OCI-LY3 (cell line): Measurements from ENCODE around the gene C10orf105.

Experiments
- H2AFZ ChIP-seq: fragments of 200-600, 300-600 bp; shearing (Covaris generic); 2 replicates; pipeline ENCODE4 v1.6.0; 2014; ENCODE audit warnings: antibody characterized with exemption, low read depth, low read length
- H3K27ac ChIP-seq: fragments of 200-600, 300-600 bp; sonication (generic); 2 replicates; pipeline ENCODE4 v1.5.1; 2014; ENCODE audit warnings: mild to moderate bottlenecking, low read length, moderate library complexity, mixed read lengths
- H3K27me3 ChIP-seq: fragments of 200-600, 300-600 bp; sonication (generic); 2 replicates; pipeline ENCODE4 v1.6.1; 2014; ENCODE audit warnings: low read depth, low read length, mixed read lengths
- H3K36me3 ChIP-seq: fragments of 200-600, 300-600 bp; sonication (generic); replicated peaks from 2 replicates; pipeline ENCODE3; 2014; ENCODE audit warnings: low read depth, low read length, mixed read lengths
- H3K4me1 ChIP-seq: fragments of 300-600, 200-600 bp; sonication (generic); 2 replicates; pipeline ENCODE4 v1.6.1; 2014; ENCODE audit warnings: low read length, mixed read lengths
- H3K4me2 ChIP-seq: fragments of 200-600, 300-600 bp; sonication (generic); 2 replicates; pipeline ENCODE4 v1.6.1; 2014; ENCODE audit warnings: low read length, mixed read lengths
- H3K4me3 ChIP-seq: fragments of 300-600, 200-600 bp; sonication (generic); 2 replicates; pipeline ENCODE4 v1.5.1; 2014; ENCODE audit warnings: antibody characterized with exemption, mild to moderate bottlenecking, low read length, moderate library complexity
- H3K79me2 ChIP-seq: fragments of 300-600, 200-600 bp; shearing (Covaris generic); 2 replicates; pipeline ENCODE4 v1.6.1; 2014; ENCODE audit warnings: mild to moderate bottlenecking, low read length, mixed read lengths
- H3K9ac ChIP-seq: fragments of 300-600, 200-600 bp; shearing (Covaris generic); 2 replicates; pipeline ENCODE4 v1.6.0; 2014; ENCODE audit warnings: mild to moderate bottlenecking, low read length, moderate library complexity
- H3K9me3 ChIP-seq: fragments of 200-600, 300-600 bp; shearing (Covaris generic); 2 replicates; pipeline ENCODE4 v1.6.1; 2014; ENCODE audit warnings: low read length, mixed read lengths; ENCODE audit not compliant: insufficient read depth
- H4K20me1 ChIP-seq: fragments of 200-600, 300-600 bp; sonication (generic); 2 replicates; pipeline ENCODE4 v1.6.1; 2016; ENCODE audit warnings: low read length, mixed read lengths; ENCODE audit not compliant: insufficient read depth
- CTCF ChIP-seq: fragments of 200-600, 300-600 bp; sonication (generic); IDR thresholded peaks from 2 replicates; pipeline ENCODE4 v1.5.1; 2014; ENCODE audit warnings: antibody characterized with exemption, low read length, low read depth
- EZH2phosphoT487 ChIP-seq: fragments of 200-600 bp; shearing (Covaris generic); IDR thresholded peaks from 2 replicates; pipeline ENCODE4 v1.6.1; 2018; ENCODE audit warnings: antibody characterized with exemption, mixed run types, low read depth

C10orf105 gene

GRCh38 chr10:71704816-71705215 is 14.8 kb downstream of the C10orf105 start:
- H3K27me3 ChIP-seq: peaks cover under 1% of the 10 kb centered on the region; the same call in 1 of the 2 replicates
- no peak overlapping the region for H3K4me3 ChIP-seq
- no peaks in the 10 kb centered on the region for H4K20me1 ChIP-seq
- no peaks in the 10 kb centered on the region for H3K36me3 ChIP-seq
- TF ChIP-seq CTCF (no peak), EZH2phosphoT487 (no peak)
- no peak overlapping the region for H3K27ac ChIP-seq
- no peak overlapping the region for H3K4me2 ChIP-seq
- H3K9me3 ChIP-seq: no peaks in the 10 kb centered on the region
- H3K79me2 ChIP-seq: no peaks in the 10 kb centered on the region
- no peak overlapping the region for H3K9ac ChIP-seq
- H3K4me1 ChIP-seq: peaks cover 22% of the 10 kb centered on the region
- no peak overlapping the region for H2AFZ ChIP-seq

GRCh38 chr10:71703577-71703976 is 16.0 kb downstream of the C10orf105 start:
- Histone ChIP-seq H4K20me1 (no peaks in the 10 kb centered on the region), H3K9me3 (no peaks in the 10 kb centered on the region), H3K4me2 (no peak overlapping the region), H3K9ac (no peak overlapping the region), H3K36me3 (no peaks in the 10 kb centered on the region), H3K4me1 (peaks cover 9% of the 10 kb centered on the region), H3K79me2 (no peaks in the 10 kb centered on the region), H3K4me3 (no peak overlapping the region), H3K27me3 (peaks cover 3% of the 10 kb centered on the region; the same call in 1 of the 2 replicates), H3K27ac (no peak overlapping the region), H2AFZ (no peak overlapping the region)
- TF ChIP-seq CTCF (no peak), EZH2phosphoT487 (no peak)

GRCh38 chr10:71701496-71702132 is 18.0 kb downstream of the C10orf105 start:
- H3K27me3 ChIP-seq: peaks cover 7% of the 10 kb centered on the region; the same call in 1 of the 2 replicates
- peaks cover 10% of the 10 kb centered on the region for H3K4me1 ChIP-seq
- H3K4me2 ChIP-seq: no peak overlapping the region
- no peaks in the 10 kb centered on the region for H3K79me2 ChIP-seq
- H3K9ac ChIP-seq: no peak overlapping the region
- no peaks in the 10 kb centered on the region for H3K36me3 ChIP-seq
- H3K27ac ChIP-seq: no peak overlapping the region
- no peak overlapping the region for H2AFZ ChIP-seq
- no peak overlapping the region for H3K4me3 ChIP-seq
- TF ChIP-seq EZH2phosphoT487: no peak
- no peak for TF ChIP-seq CTCF
- H4K20me1 ChIP-seq: no peaks in the 10 kb centered on the region
- H3K9me3 ChIP-seq: no peaks in the 10 kb centered on the region

GRCh38 chr10:71700731-71701368 is 18.7 kb downstream of the C10orf105 start:
- no peaks in the 10 kb centered on the region for H3K79me2 ChIP-seq
- no peak overlapping the region for H3K27ac ChIP-seq
- H3K4me1 ChIP-seq: peaks cover 17% of the 10 kb centered on the region
- TF ChIP-seq CTCF (no peak), EZH2phosphoT487 (no peak)
- H2AFZ ChIP-seq: no peak overlapping the region
- H3K4me2 ChIP-seq: no peak overlapping the region
- no peak overlapping the region for H3K9ac ChIP-seq
- no peaks in the 10 kb centered on the region for H4K20me1 ChIP-seq
- H3K36me3 ChIP-seq: no peaks in the 10 kb centered on the region
- no peaks in the 10 kb centered on the region for H3K9me3 ChIP-seq
- H3K4me3 ChIP-seq: no peak overlapping the region
- peaks cover 7% of the 10 kb centered on the region; the same call in 1 of the 2 replicates for H3K27me3 ChIP-seq
